GM12878 (cell line): ENCODE results near the gene IL23R. TPM values are rescaled to one million over a fixed set of nuclear protein-coding genes. Genes with fewer than 3 reads are reported as not detected.

Experiments
- ATAC-seq: fragments of 200-7000 bp; cut with Tn5 transposase; 3 replicates; pipeline ENCODE4 v1.9.1; 2020; ENCODE audit warnings: mild to moderate bottlenecking, moderate library complexity
- BruUV-seq: library from RNA; stranded (reverse); fragments of 400-500 nt; replicated peaks from 2 replicates; lab custom pipeline; 2021; lab: Mats Ljungman, UMichigan
- CTCF ChIA-PET: fragments of 300-600 bp; sonication (Branson Sonifier 250); formaldehyde crosslinking; extraction: SDS; loops from one replicate; lab custom pipeline; 2021; ENCODE audit warnings: inconsistent platforms; lab: Yijun Ruan, JAX
- POLR2A ChIA-PET: fragments of 350-600 bp; formaldehyde crosslinking; extraction: SDS; loops from one replicate; lab custom pipeline; 2021; ENCODE audit warnings: inconsistent platforms; lab: Charles Lee
- RAD21 ChIA-PET: fragments of 300-600 bp; sonication (Branson Sonifier 250); formaldehyde crosslinking; loops from one replicate; lab custom pipeline; 2023; ENCODE audit warnings: antibody characterized with exemption; ENCODE audit not compliant: unreplicated experiment; lab: Charles Lee
- SMC1A ChIA-PET: fragments of 300-600 bp; sonication (Branson Sonifier 250); formaldehyde crosslinking; loops from one replicate; lab custom pipeline; 2023; ENCODE audit not compliant: unreplicated experiment, uncharacterized antibody; lab: Charles Lee
- DNase-seq: peaks from one replicate; pipeline ENCODE4 v3.0.0-alpha.2; 2011; ENCODE audit warnings: low read depth, low spot score
- FAIRE-seq: peaks from 3 replicates; lab custom pipeline; 2011; peaks lifted over from hg19 to GRCh38; lab: Jason Lieb, UNC
- H2AFZ ChIP-seq: 2 replicates; pipeline ENCODE4 v1.6.0; 2011; ENCODE audit warnings: low read depth, low read length, control low read depth; ENCODE audit not compliant: control insufficient read depth
- H3K27ac ChIP-seq: 2 replicates; pipeline ENCODE4 v1.5.1; 2011; ENCODE audit warnings: control low read depth; ENCODE audit not compliant: control insufficient read depth, insufficient read depth
- H3K27me3 ChIP-seq, 2 experiments: replicated peaks in 1 of 2; 2 replicates each; pipeline versions ENCODE4 v1.6.0 to v1.6.1; 2011; ENCODE audit warnings: low read length in 1 of 2; ENCODE audit not compliant: control insufficient read depth in 2 of 2, insufficient read depth in 2 of 2
- H3K36me3 ChIP-seq, 2 experiments: 2 replicates each; pipeline ENCODE4 v1.5.1; 2011; ENCODE audit warnings: low read length in 1 of 2; ENCODE audit not compliant: control insufficient read depth in 2 of 2, insufficient read depth in 2 of 2
- H3K4me1 ChIP-seq: 2 replicates; pipeline ENCODE4 v1.6.1; 2011; ENCODE audit warnings: mild to moderate bottlenecking, low read length, moderate library complexity, mixed read lengths; ENCODE audit not compliant: control insufficient read depth, insufficient read depth
- H3K4me2 ChIP-seq: 2 replicates; pipeline ENCODE4 v1.6.0; 2011; ENCODE audit warnings: control low read depth; ENCODE audit not compliant: control insufficient read depth, insufficient read depth
- H3K4me3 ChIP-seq: fragments of 200-600 bp; sonication (generic); 2 replicates; pipeline ENCODE4 v1.5.1; 2016
- H3K79me2 ChIP-seq: 2 replicates; pipeline ENCODE4 v1.6.0; 2011; ENCODE audit warnings: low read length; ENCODE audit not compliant: control insufficient read depth, insufficient read depth
- H3K9ac ChIP-seq: 2 replicates; pipeline ENCODE4 v1.8.0; 2011; ENCODE audit warnings: low read length, control low read depth, mixed read lengths; ENCODE audit not compliant: control insufficient read depth, insufficient read depth
- H3K9me3 ChIP-seq: replicated peaks from 3 replicates; pipeline ENCODE4 v1.5.1; 2011; ENCODE audit warnings: mild to moderate bottlenecking, low read length; ENCODE audit not compliant: control insufficient read depth, insufficient read depth
- H4K20me1 ChIP-seq: 2 replicates; pipeline ENCODE4 v1.6.0; 2011; ENCODE audit not compliant: control insufficient read depth, insufficient read depth
- CREM ChIP-seq: IDR thresholded peaks from 2 replicates; pipeline ENCODE4 v1.6.1; 2014; ENCODE audit warnings: antibody characterized with exemption, low read depth
- WGBS: methylation state at CpG from one replicate; pipeline ENCODE4 v1.1.6; 2016; ENCODE audit warnings: low lambda C conversion rate; ENCODE audit not compliant: insufficient replicate concordance, insufficient coverage; ENCODE audit errors: missing lambda C conversion rate; 5-methylcytosine and 5-hydroxymethylcytosine counted together
- in situ Hi-C: fragments of 300-500 bp; cut with MboI; formaldehyde crosslinking; loops from 9 replicates; pipeline ENCODE4 v1.14.3; 2018; ENCODE audit warnings: mixed read lengths
- intact Hi-C: fragments of 100-400 bp; cut with micrococcal nuclease; formaldehyde crosslinking; loops from one replicate; pipeline ENCODE4 v1.14.2; 2022; ENCODE audit not compliant: unreplicated experiment
- polyA plus RNA-seq, 11 experiments: library from polyadenylated mRNA; depleted of rRNA in 4 of 11; unstranded in 6 of 11; stranded (reverse) in 5 of 11; fragments of >200 nt; fragmentation: Nextera tagmentation in 4 of 11; fragmentation: Illumina TruSeq in 1 of 11; extraction: Ambion mirVana in 4 of 11; extraction: Trizol in 1 of 11; gene quantifications; 1 replicate in 1 of 11; 2 replicates in 10 of 11; pipeline versions ENCODE4 v1.2.1 to v1.2.3, GENCODE V29; 2011 to 2016; ENCODE audit warnings: inconsistent platforms in 2 of 11, missing spikeins in 2 of 11, low read depth in 1 of 11
- total RNA-seq, 4 experiments: library from RNA; depleted of rRNA in 3 of 4; stranded (reverse); fragments of >200 nt in 3 of 4; fragmentation: Illumina TruSeq in 1 of 4; extraction: Trizol in 1 of 4; gene quantifications; 2 replicates each; pipeline versions ENCODE4 v1.2.1 to v1.2.3, GENCODE V29; 2013 to 2021
- TF ChIP-seq, protein P1 (sequence below): fragments of 150-350 bp; IDR thresholded peaks from 2 replicates; pipeline ENCODE4 v1.6.1; 2016; ENCODE audit warnings: low read depth, low read length

IL23R gene
- total and polyA plus RNA-seq, 10 of the 15 experiments (the other 5 are each of a cell fraction or from before 2014, with no cell fraction given), result 0.16 to 6.4 (median 0.59) TPM

DNA sequence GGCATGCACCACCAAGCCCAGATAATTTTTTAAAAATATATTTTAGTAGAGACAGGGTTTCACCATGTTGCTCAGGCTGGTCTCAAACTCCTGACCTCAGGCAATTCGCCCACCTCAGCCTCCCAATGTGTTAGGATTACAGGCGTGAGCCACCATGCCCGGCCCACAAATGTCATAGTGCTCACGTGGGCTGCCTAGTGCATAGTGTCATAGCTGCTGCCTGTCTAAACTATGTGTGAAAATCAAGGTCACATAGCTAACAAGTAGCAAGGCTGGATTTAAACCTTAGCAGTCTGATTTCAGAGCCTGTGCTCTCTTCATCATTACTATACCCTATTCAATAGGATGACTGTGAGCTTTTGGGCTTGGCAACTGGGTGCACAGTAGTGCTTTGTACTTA, 41.8 kb upstream of the IL23R start:
- ChIA-PET RAD21 (interaction anchor here (1.1 kb wide), 1 partner anchor 25 kb away, joined by 4 read pairs; no protein-coding TSS in a partner anchor), POLR2A (no interaction called here), SMC1A (interaction anchor here (1.0 to 1.6 kb wide), 4 partner anchors 10 to 360 kb away, joined by 3 to 5 read pairs (median 4); no protein-coding TSS in a partner anchor), CTCF (interaction anchor here (1.4 to 2.2 kb wide), 3 partner anchors 20 to 88 kb away, joined by 3 to 9 read pairs (median 5); no protein-coding TSS in a partner anchor)
- FAIRE-seq (no peak), ATAC-seq (no peak), DNase-seq (no peak)
- H3K79me2 ChIP-seq, result no peaks in the 10 kb centered on the region
- 42% methylated on average over 4 of the region's 4 CpGs for WGBS
- no peaks in the 10 kb centered on the region for H4K20me1 ChIP-seq
- H3K9ac ChIP-seq, result no peak overlapping the region
- no peaks in the 10 kb centered on the region for H3K4me1 ChIP-seq
- H3K27ac ChIP-seq, result no peak overlapping the region
- peaks cover 0 to 4% of the 10 kb centered on the region in 2 experiments; a peak in 1 of 4 replicates for H3K27me3 ChIP-seq
- in situ Hi-C loops (no loop called here), intact Hi-C loops (no loop called here)
- no peak overlapping the region for H3K4me3 ChIP-seq
- H2AFZ ChIP-seq, result no peak overlapping the region
- H3K4me2 ChIP-seq, result no peak overlapping the region
- no peaks in the 10 kb centered on the region for H3K9me3 ChIP-seq
- TF ChIP-seq, protein P1, sequence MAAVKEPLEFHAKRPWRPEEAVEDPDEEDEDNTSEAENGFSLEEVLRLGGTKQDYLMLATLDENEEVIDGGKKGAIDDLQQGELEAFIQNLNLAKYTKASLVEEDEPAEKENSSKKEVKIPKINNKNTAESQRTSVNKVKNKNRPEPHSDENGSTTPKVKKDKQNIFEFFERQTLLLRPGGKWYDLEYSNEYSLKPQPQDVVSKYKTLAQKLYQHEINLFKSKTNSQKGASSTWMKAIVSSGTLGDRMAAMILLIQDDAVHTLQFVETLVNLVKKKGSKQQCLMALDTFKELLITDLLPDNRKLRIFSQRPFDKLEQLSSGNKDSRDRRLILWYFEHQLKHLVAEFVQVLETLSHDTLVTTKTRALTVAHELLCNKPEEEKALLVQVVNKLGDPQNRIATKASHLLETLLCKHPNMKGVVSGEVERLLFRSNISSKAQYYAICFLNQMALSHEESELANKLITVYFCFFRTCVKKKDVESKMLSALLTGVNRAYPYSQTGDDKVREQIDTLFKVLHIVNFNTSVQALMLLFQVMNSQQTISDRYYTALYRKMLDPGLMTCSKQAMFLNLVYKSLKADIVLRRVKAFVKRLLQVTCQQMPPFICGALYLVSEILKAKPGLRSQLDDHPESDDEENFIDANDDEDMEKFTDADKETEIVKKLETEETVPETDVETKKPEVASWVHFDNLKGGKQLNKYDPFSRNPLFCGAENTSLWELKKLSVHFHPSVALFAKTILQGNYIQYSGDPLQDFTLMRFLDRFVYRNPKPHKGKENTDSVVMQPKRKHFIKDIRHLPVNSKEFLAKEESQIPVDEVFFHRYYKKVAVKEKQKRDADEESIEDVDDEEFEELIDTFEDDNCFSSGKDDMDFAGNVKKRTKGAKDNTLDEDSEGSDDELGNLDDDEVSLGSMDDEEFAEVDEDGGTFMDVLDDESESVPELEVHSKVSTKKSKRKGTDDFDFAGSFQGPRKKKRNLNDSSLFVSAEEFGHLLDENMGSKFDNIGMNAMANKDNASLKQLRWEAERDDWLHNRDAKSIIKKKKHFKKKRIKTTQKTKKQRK, result no peak
- TF ChIP-seq CREM, result no peak
- BruUV-seq, result no TSS peak
- no peaks in the 10 kb centered on the region for H3K36me3 ChIP-seq
